NOMO-1 treated with DMSO at 0.1 percent for 48 hours (cell line): ENCODE results near the gene APOL3.
"Not testable (repeated sequence)": the region's sequence is repeated elsewhere in the genome, so short reads cannot be mapped to it uniquely, and the experiment has no call there.

ENCODE experiments used
- DNase-seq: peaks from one replicate; lab custom pipeline; 2025; ENCODE audit not compliant: unreplicated experiment; lab: John Stamatoyannopoulos, UW

APOL3 gene

DNA sequence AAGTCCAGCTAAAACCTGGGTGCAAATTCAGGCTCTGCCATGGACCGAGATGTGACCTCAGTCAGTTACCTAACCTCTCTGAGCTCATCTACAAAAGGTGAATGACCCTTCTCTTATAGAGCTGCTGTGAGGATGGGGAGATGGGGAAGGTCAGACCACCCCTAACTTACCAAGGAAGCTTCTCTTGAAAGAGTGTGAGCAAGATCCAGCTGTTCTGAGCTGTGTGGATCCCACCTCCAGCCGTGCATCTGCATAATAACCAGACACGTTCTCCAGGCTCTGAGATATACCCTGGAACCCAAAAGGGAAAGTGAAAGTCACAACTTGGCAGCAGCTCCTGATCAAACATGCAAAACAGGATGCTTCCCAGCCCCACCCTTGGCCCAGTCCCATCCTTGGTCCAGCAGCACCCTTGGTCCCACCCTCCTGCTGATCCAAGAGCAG lies at the start of gene APOL3:
Gene APOL3 (minus strand): TSS at position 257 of the 444 bp plus-strand sequence. CDS start 11,700 bp downstream, outside the sequence.
- no peak for DNase-seq

- no peak for DNase-seq
These were observed 49.7 kb upstream of the APOL3 start for GRCh38 chr22:36210224-36210623.

DNA sequence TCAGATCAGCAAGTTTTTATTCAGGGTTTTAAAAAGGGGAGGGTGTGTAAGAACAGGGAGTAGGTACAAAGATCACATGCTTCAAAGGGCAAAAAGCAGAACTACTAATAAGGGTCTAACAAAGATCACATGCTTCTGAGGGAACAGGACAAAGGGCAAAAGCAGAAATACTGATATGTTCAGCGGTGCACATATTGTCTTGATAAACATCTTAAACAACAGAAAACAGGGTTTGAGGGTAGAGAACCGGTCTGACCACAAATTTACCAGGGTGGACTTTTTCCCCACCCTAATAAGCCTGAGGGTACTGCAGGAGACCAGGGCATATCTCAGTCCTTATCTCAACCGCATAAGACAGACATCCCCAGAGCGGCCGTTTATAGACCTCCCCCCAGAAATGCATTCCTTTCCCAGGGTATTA lies 48.9 kb upstream of the APOL3 start:
- DNase-seq: not testable (repeated sequence)

DNA sequence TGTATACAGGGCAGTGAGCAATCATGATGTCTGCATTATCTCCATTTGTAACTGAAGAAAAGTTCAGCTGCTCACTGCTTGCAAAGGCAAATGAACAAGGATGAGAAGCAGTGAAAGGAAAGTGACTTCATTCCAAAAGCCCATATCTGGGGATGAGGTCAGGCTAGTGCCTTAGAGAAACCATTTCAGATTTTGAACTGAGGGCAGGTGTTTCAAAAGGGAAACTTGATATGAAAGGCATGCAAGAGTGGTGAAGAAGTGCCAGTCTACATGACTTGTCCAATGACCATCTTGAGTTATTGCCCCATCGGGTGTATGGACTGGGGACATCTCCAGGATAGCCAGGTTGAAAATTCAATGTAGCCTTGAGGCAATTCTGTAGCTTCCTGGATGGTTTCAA lies 48.4 kb upstream of the APOL3 start:
- DNase-seq: no peak

DNA sequence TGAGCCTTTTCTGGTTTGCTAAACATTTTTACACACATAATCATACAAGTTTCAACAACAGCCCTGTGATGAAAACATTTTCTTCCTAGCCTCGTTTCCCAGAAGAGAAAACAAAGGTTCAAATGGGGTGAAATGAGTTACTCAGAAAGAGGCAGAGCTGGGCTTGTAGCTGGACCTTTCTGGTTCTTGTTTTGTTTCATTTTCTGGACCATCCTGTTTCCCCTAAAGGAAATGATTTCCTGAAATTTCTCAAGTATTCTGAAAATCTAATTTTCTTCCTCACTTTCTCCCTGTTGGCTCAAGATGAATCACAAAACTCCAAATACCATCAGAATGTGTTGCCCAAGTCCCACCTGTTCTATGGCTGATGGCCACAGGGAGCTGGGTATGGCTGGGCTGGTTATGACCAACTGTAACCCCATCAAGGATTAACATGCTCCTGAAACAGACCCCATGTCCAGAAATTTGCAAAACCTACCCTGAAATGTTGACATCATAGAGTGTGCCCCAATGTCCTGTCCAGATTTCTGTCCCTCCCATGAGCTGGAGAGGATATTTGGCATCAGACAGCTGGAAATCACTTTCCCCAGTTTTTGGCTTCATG lies 47.7 kb upstream of the APOL3 start:
- no peak for DNase-seq

DNA sequence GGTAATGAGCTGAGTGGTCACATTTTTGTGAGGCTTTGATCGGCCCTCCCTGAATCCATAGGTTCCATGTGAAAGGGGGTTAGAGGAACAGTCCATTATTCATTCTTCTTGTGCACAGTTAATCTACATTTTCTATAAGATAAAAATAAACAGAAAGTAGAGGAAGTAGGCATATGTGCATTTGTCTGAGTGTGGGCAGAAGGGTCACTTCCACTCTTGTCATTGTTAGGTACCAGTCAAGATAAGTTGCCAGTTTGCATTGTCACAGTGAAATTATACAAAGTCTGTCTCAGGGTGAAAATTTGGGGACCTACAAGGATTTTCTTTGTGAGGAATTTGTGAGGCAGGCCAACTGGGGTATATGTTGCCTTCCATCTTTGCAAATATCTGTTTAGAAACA lies 45.7 kb upstream of the APOL3 start:
- DNase-seq: no peak

DNA sequence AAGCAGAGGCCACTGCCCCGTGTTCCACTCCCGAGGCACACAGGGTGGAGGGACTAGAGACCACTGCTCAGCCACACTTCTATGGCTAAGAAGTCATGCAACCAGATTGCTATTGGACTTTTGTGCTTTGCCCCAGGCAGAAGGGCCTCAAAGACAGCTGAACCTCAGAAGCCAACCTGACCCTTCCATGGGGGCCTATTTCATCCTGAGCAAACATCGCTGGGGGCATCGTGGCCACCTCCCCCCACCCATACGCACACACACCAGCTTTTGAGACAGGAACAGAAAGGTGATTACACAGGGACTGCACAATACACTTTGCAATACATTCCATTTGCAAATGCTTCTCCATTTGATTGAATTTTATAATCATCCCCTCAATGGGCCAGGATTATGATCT lies 45.0 kb upstream of the APOL3 start:
- DNase-seq: not testable (repeated sequence)

DNA sequence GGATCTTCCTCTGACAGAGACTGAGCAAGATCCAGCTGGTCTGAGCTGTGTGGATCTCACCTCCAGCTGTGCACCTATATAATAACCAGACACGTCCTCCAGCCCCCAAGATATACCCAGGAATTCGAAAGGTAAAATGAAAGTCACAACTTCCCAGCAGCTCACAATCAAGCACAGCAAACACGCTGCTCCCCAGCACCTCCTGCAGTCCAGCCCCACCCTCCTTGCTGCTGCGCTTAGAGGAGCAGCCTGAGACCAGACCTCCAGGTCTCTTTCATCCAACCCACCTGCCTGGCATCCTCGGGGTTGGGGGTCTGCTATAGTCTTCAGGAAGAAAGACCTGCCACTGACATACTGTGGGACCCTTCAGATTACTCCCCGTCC lies 44.1 kb upstream of the APOL3 start:
- DNase-seq: no peak

DNA sequence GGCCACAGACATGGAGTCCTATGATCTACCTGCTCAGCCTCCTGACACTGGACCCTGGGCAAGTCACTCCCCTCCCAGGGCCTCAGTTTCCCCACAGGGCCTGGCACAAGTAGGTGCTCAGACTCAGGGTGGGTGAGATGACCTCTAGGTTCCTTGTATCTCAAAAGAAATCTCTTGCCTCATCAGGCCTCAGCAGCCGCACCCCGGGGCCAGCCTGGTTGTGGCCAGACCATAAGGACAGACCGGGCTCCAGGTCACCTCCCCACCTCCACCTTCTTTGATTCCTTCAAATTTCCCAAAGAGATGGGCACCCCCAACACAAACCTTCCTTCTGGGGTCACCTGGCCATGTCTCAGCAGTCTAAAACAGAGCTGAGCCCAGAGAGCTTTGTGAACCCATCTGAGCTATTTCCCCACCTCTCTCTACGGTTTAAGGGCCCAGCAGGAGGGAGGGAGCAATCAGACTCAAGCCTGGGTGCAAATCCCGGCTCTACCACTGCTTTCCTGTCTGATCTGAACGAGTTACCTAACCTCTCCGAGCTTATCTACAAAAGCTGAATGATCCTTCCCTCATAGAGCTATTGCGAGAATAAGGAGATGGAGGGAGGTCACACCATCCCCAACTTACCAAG lies 43.6 kb upstream of the APOL3 start:
- no peak for DNase-seq

GRCh38 chr22:36203441-36203840 lies 42.9 kb upstream of the APOL3 start:
- DNase-seq: not testable (repeated sequence)

DNA sequence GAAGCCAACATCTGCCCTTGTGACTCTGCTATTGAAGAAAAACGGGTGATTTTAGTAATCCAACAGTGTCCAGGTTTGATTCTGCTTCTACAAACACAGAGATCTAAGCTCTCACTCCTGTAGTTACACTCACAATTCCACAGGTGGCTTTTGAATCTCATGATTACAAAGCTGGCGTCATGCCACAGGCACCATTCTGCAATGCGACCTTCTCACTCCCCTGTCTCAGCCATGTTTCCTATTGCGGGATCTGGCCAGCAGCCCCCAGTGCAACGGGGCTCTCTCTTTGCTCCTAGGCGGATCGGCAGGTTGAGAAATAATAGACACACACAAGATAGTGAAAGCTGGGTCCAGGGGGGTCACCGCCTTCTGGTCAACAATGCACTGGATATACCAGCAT lies 42.4 kb upstream of the APOL3 start:
- DNase-seq: not testable (repeated sequence)

GRCh38 chr22:36201630-36202319 lies 41.2 kb upstream of the APOL3 start, which contains the start of gene APOL4:
Gene APOL4, minus strand, starts transcription at chr22:36201809. Its CDS starts 75 bp downstream, at chr22:36201734.
- DNase-seq: no peak

GRCh38 chr22:36201025-36201424 lies 40.5 kb upstream of the APOL3 start:
- DNase-seq: not testable (repeated sequence)

GRCh38 chr22:36199001-36199551 lies 38.5 kb upstream of the APOL3 start:
- no peak for DNase-seq

- no peak for DNase-seq
These were observed 38.0 kb upstream of the APOL3 start for GRCh38 chr22:36198536-36198935.

- DNase-seq: no peak
These were observed 37.1 kb upstream of the APOL3 start for GRCh38 chr22:36197514-36198146.

DNA sequence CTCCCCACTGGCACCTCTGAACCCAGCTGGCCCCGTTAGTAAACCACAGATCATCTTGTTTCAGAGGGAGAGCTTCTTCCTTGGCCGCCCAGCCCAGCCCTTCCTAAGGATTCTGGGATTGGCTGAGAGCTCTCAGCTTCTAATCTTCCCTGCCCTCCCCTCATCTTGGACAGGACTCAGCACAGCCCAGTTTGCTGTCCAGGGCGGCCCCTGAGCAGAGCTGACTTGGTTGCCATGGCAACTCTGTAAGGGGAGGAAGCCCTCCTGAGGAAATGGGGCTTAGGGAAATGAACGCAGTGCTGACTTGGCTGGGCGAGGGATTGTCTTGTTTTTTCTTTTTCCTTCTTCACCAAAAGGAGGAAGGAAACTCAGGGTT lies 36.5 kb upstream of the APOL3 start:
- no peak for DNase-seq

DNA sequence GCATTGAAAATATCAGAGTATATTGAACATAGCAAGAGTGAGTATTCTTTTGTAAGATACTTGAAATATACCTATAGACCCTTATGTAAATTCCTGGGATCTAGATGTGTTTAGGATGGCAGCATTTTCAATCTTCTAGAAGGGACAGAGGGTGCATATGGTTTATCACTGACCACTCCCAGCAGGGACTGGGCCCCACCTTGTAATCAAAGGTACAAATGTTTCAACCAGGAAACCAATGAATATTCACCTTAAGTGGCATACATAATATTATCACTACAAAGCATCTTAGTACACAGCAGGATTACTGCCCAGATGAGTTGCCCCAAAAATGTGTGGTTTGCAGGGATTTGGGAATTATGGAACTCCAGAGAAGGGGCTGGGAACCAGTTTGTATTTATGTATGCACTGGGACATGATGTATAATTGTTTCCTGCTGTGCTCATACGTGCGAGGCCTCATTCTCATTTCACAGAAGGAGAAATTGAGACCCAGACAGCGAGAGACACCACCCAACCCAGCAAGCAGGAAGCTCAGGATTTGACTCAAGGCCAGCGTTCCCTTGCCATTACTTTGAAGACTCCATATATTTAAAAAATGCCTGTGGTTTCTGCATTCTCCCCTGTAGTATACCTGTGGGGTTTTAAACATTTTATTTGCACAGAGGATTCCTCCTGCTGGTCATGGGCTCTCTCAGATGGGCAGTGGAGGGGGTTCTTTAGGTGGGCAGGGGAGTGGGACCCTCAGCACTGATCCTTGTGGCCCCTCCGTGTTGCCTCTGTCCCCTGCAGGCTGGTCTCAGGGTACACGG lies 35.9 kb upstream of the APOL3 start:
- DNase-seq: no peak

GRCh38 chr22:36194971-36195370 lies 34.4 kb upstream of the APOL3 start:
- DNase-seq: peak; percentile 52

- DNase-seq: no peak
These were observed 33.8 kb upstream of the APOL3 start for GRCh38 chr22:36194385-36194784.

DNA sequence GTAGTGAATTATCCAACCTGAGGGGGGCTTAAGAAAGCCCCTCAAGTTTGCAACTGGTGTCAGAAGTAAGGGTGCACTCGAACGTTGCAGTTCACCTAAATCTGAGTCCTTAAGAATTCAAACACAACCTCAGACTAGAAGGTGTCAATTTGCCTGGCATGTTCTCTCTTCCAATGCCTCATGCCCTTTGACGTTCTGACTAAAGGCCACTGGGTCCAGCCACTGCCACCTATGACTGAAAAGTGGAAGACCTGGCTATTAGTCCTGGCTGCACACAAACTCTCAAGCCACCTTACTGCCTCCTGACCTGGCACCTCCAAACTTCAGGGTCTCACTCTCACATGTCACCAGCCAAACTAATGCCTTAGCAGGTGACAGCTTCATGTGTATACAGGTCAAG lies 33.0 kb upstream of the APOL3 start:
- no peak for DNase-seq
